GM12892 (cell line): Measurements from ENCODE around the gene GNAQ.

ENCODE experiments used
- DNase-seq: peaks from one replicate; pipeline ENCODE4 v3.0.0; 2011; ENCODE audit not compliant: insufficient read length
- FAIRE-seq: peaks from 2 replicates; lab custom pipeline; 2011; peaks lifted over from hg19 to GRCh38; lab: Jason Lieb, UNC
- POLR2A ChIP-seq: IDR thresholded peaks from 2 replicates; pipeline ENCODE4 v1.6.1; 2011; ENCODE audit warnings: low read depth, low read length, control low read depth
- POLR2AphosphoS5 ChIP-seq: IDR thresholded peaks from 2 replicates; pipeline ENCODE4 v1.6.1; 2011; ENCODE audit warnings: low read depth, low read length, control low read depth
- TAF1 ChIP-seq: IDR thresholded peaks from 2 replicates; pipeline ENCODE4 v1.6.1; 2011; ENCODE audit warnings: low read depth, mild to moderate bottlenecking, control low read depth, low read length, borderline replicate concordance

Gene GNAQ

GRCh38 chr9:77752554-77752953 is 279.1 kb downstream of the GNAQ start:
- DNase-seq (no peak), FAIRE-seq (no peak)
- TF ChIP-seq TAF1 (no peak), POLR2AphosphoS5 (no peak), POLR2A (no peak)

DNA sequence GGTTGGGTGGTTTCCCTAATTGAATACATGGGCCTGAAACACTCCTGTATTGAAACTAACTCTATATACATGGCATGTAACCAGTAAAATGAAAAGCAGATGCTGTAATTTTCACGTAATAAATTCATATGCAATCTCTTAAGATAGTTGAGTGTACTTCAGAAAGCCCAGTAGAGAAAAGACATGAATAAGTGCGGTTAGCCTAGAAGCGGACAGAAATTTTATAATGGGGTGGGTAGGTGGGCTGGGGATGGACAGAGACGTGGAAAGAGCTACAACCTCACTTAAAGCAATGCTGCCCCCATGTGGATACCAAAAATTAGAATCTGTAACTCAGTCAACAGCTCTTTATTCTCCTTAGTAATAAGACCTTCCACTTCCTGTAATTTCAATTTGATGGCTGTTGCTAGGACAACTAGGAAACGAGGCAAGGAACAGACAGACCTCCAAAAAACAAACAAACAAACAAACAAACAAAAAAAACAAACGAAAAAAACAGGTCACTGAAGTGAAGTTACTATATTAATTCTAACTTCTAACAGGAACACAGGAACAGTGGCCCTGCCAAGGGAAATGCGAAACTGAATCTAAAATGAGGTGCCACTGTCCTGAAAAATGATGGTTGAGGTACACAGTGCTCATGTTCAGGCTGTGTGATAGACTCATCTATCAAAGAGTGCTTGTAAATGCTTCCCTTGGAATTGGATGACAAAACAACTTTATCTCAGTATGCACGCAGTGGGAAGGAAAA is 280.1 kb downstream of the GNAQ start:
- DNase-seq (no peak), FAIRE-seq (no peak)
- no peak for TF ChIP-seq POLR2A

GRCh38 chr9:77750981-77751340 is 280.6 kb downstream of the GNAQ start:
- DNase-seq (no peak), FAIRE-seq (no peak)
- TF ChIP-seq POLR2A (no peak), POLR2AphosphoS5 (no peak), TAF1 (no peak)

DNA sequence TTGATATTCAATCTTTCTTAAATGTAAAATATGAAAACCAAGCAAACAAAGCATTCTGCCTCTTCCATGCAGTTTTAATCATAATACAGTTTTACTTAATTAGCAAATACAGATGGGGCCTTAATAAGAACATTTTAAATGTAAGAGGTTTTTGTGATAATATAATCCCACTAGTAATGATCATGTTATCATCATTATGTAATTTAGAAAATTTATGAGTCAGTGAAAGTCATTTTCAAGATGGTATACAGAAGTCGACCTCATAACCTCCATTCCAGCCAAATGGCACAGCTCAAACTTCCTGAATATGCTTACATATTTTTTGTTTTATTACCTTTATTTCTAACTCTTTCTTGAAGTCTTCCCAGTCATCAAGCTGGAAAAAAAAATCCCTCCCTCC is 281.3 kb downstream of the GNAQ start:
- FAIRE-seq (no peak), DNase-seq (no peak)
- TF ChIP-seq TAF1 (no peak), POLR2AphosphoS5 (no peak), POLR2A (no peak)

GRCh38 chr9:77748214-77748772 is 283.3 kb downstream of the GNAQ start:
- TF ChIP-seq POLR2AphosphoS5 = no peak
- TF ChIP-seq TAF1 = no peak
- TF ChIP-seq POLR2A = no peak
- FAIRE-seq (no peak), DNase-seq (no peak)

- FAIRE-seq = no peak
- no peak for DNase-seq
- no peak for TF ChIP-seq TAF1
- TF ChIP-seq POLR2AphosphoS5 = no peak
- TF ChIP-seq POLR2A = no peak
Measured at GRCh38 chr9:77747163-77747562, 284.4 kb downstream of the GNAQ start.

DNA sequence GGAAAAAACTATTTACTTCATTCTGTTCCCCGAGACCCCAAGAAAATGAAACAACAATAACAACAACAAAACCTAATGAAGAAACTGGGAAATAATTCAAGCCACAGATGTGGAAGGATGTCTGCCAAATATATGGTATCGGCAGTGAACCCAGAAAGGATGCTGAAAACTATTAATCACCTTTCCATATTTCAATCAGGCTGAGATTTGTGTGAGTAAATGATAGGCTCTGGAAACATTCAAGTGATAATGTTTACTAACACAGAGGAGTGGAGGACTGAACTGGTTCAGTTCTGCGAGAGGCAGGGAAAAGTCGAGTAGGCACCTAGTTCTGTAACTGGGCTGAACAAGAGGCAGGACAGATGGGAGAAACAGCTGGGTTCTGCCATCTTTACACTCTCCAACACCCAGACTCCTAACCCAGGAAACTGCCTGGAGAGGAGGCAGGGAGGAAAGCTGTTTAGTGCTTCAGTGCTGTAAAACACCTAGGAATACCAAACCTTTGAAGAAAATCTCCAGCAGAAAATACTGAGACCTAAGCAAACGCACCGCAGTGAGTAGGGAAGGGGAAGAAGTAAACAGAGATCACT is 286.7 kb downstream of the GNAQ start:
- no peak for DNase-seq
- TF ChIP-seq POLR2AphosphoS5 = no peak
- TF ChIP-seq POLR2A = no peak
- no peak for TF ChIP-seq TAF1
- FAIRE-seq = no peak

DNA sequence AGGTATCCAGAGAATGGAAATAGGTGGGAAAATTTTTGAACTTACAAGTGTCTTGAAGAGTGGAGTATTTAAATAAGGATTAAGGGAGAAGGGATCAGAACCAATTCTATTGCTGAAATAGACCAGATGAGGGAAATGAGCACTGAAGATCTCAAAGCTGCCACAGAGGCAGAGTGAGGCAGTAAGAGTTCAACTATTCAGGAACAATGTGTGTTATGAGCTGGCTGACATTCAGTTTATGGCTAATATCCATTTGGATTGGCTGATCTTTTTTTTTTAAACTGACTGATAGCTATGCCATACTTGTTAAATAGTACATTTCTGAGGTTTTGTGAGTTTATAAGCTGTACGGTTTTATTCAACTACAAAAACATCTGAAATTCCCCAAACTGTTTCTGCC is 288.2 kb downstream of the GNAQ start:
- FAIRE-seq (no peak), DNase-seq (no peak)
- TF ChIP-seq POLR2A = no peak
- no peak for TF ChIP-seq POLR2AphosphoS5

DNA sequence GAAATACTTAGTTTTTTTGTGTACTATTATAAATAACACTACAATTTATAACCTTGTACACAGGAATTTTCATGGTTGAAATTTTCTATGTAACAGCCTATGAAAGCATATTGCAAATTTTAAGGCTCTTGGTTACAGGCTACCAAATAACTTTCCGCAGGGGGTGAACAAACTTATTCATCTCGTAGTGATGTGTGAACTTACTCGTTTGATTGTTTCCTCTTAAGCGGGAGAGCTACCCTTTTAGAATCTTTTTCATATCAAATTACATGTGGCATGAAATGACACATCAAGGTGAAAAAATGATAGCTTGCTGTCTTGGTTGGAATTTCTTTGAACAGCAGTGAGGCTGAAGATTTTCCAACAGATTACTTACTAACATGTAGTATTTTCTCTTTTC is 292.7 kb downstream of the GNAQ start:
- no peak for DNase-seq
- TF ChIP-seq TAF1 (no peak), POLR2A (no peak), POLR2AphosphoS5 (no peak)
- FAIRE-seq = no peak

DNA sequence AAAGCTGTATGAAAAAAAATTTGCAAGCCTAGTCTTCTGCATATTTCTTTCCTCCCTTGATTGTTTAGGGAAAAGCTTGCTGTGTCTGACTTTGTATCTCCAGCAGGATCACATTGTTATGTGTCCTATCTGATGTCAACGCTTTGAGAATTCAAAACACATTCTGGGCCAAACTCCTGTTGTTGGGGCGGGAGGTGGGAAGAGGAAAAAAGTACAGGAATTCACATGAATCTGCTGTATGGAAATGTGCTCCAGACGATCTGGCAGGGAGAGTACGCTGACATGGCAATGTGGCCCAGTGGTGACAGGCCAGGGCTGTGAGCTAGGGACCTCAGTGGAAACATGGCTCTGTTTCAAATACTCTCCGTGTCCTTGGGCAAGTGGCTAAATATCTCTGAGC is 296.1 kb downstream of the GNAQ start:
- TF ChIP-seq POLR2AphosphoS5 (no peak), TAF1 (no peak), POLR2A (no peak)
- FAIRE-seq (no peak), DNase-seq (no peak)

GRCh38 chr9:77731930-77732329 is 299.7 kb downstream of the GNAQ start:
- FAIRE-seq = no peak
- TF ChIP-seq TAF1 = no peak
- no peak for TF ChIP-seq POLR2A
- no peak for TF ChIP-seq POLR2AphosphoS5

GRCh38 chr9:77731008-77731698 is 300.5 kb downstream of the GNAQ start:
- DNase-seq = no peak
- TF ChIP-seq POLR2A = no peak
- no peak for TF ChIP-seq TAF1
- TF ChIP-seq POLR2AphosphoS5 = no peak
- peak; percentile 40 for FAIRE-seq

More at GRCh38 chr9:77731930-77732329, 299.7 kb downstream of the GNAQ start:
- DNase-seq = no peak
